Activated CD4-positive, alpha-beta T cell treated with anti-CD3 and anti-CD28 coated beads, Interleukin-2, amount 10 ng/mL, durations not matched to agents 7 days and 5 days (primary cell): ENCODE results near the gene TUBA3D. TPM values are rescaled to one million over a fixed set of nuclear protein-coding genes. Genes with fewer than 3 reads are reported as not detected.
"Not testable (repeated sequence)": the region's sequence is repeated elsewhere in the genome, so short reads cannot be mapped to it uniquely, and the experiment has no call there.

Experiments used
- CTCF ChIA-PET: fragments of 350-600 bp; sonication (Branson Sonifier 250); formaldehyde crosslinking; loops from one replicate; lab custom pipeline; 2021; ENCODE audit warnings: antibody characterized with exemption; lab: Charles Lee
- POLR2A ChIA-PET: fragments of 350-600 bp; sonication (Branson Sonifier 250); formaldehyde crosslinking; loops from one replicate; lab custom pipeline; 2021; ENCODE audit warnings: antibody characterized with exemption; lab: Charles Lee
- DNase-seq: peaks from one replicate; pipeline ENCODE4 v3.0.0-alpha.2; 2020
- H3K27ac Mint-ChIP-seq: one replicate; pipeline ENCODE4 v1.8.0; 2021; ENCODE audit warnings: mild to moderate bottlenecking, moderate library complexity, mixed read lengths
- H3K27me3 Mint-ChIP-seq: one replicate; pipeline ENCODE4 v1.8.0; 2021; ENCODE audit warnings: mixed read lengths
- H3K36me3 Mint-ChIP-seq: one replicate; pipeline ENCODE4 v1.8.0; 2021; ENCODE audit warnings: low read depth, mixed read lengths
- H3K4me1 Mint-ChIP-seq: one replicate; pipeline ENCODE4 v1.8.0; 2021; ENCODE audit warnings: mixed read lengths
- H3K4me3 Mint-ChIP-seq: one replicate; pipeline ENCODE4 v1.8.0; 2021; ENCODE audit warnings: mild to moderate bottlenecking, moderate library complexity, mixed read lengths
- H3K9me3 Mint-ChIP-seq: one replicate; pipeline ENCODE4 v1.8.0; 2021; ENCODE audit warnings: mixed read lengths
- total RNA-seq, 2 experiments: library from RNA; stranded (reverse); gene quantifications; one replicate each; pipeline ENCODE4 v1.2.3, GENCODE V29; 2021

TUBA3D gene
- total RNA-seq, 2 experiments from 2014 or later, result not detected

GRCh38 chr2:131511291-131511968, 35.5 kb downstream of the TUBA3D start:
- H3K9me3 Mint-ChIP-seq, DNase-seq, POLR2A ChIA-PET, H3K27ac Mint-ChIP-seq, CTCF ChIA-PET, H3K4me3 Mint-ChIP-seq, H3K27me3 Mint-ChIP-seq: not testable (repeated sequence)
- Mint-ChIP-seq H3K4me1 (peaks cover 15% of the 10 kb centered on the region), H3K36me3 (peaks cover 19% of the 10 kb centered on the region)

- DNase-seq, POLR2A ChIA-PET, CTCF ChIA-PET, H3K4me3 Mint-ChIP-seq, H3K27me3 Mint-ChIP-seq, H3K9me3 Mint-ChIP-seq: not testable (repeated sequence)
- H3K27ac Mint-ChIP-seq, result peak overlapping the region; percentile 28
- H3K4me1 Mint-ChIP-seq, result peaks cover 15% of the 10 kb centered on the region
- peaks cover 16% of the 10 kb centered on the region for H3K36me3 Mint-ChIP-seq
Observed at GRCh38 chr2:131511969-131512870, 36.3 kb downstream of the TUBA3D start.

- Mint-ChIP-seq H3K27ac (peak overlapping the region; percentile 50), H3K4me1 (peaks cover 15% of the 10 kb centered on the region), H3K36me3 (peaks cover 14% of the 10 kb centered on the region)
- DNase-seq, CTCF ChIA-PET, H3K27me3 Mint-ChIP-seq, H3K9me3 Mint-ChIP-seq, POLR2A ChIA-PET, H3K4me3 Mint-ChIP-seq: not testable (repeated sequence)
Observed at GRCh38 chr2:131514408-131515166, 38.7 kb downstream of the TUBA3D start.

- Mint-ChIP-seq H3K4me1 (peaks cover 15% of the 10 kb centered on the region), H3K36me3 (peaks cover 16% of the 10 kb centered on the region)
- H3K4me3 Mint-ChIP-seq, H3K27me3 Mint-ChIP-seq, POLR2A ChIA-PET, CTCF ChIA-PET, DNase-seq, H3K27ac Mint-ChIP-seq, H3K9me3 Mint-ChIP-seq: not testable (repeated sequence)
Observed at GRCh38 chr2:131515235-131515634, 39.3 kb downstream of the TUBA3D start.

- Mint-ChIP-seq H3K36me3 (peaks cover 16% of the 10 kb centered on the region), H3K4me3 (no peak overlapping the region), H3K9me3 (no peaks in the 10 kb centered on the region), H3K27ac (no peak overlapping the region), H3K4me1 (peaks cover 15% of the 10 kb centered on the region), H3K27me3 (no peaks in the 10 kb centered on the region)
- CTCF ChIA-PET, result interaction anchor here (0.6 kb wide), 1 partner anchor 45 kb away, joined by 3 read pairs; no protein-coding TSS in a partner anchor
- POLR2A ChIA-PET, result no interaction called here
- no peak for DNase-seq
Observed at GRCh38 chr2:131516011-131516410, 40.1 kb downstream of the TUBA3D start.

GRCh38 chr2:131516621-131517020, 40.7 kb downstream of the TUBA3D start:
- Mint-ChIP-seq H3K36me3 (peaks cover 14% of the 10 kb centered on the region), H3K4me1 (peaks cover 15% of the 10 kb centered on the region)
- H3K9me3 Mint-ChIP-seq, H3K4me3 Mint-ChIP-seq, POLR2A ChIA-PET, H3K27me3 Mint-ChIP-seq, H3K27ac Mint-ChIP-seq, DNase-seq: not testable (repeated sequence)
- CTCF ChIA-PET, result interaction anchor here (0.6 kb wide), 1 partner anchor 44 kb away, joined by 3 read pairs; no protein-coding TSS in a partner anchor

- Mint-ChIP-seq H3K27ac (no peak overlapping the region), H3K4me3 (no peak overlapping the region), H3K9me3 (no peaks in the 10 kb centered on the region), H3K27me3 (no peaks in the 10 kb centered on the region), H3K4me1 (peaks cover 14% of the 10 kb centered on the region), H3K36me3 (peaks cover 13% of the 10 kb centered on the region)
- ChIA-PET POLR2A (no interaction called here), CTCF (no interaction called here)
- DNase-seq, result no peak
Observed at GRCh38 chr2:131517106-131517831, 41.4 kb downstream of the TUBA3D start.

- POLR2A ChIA-PET, H3K4me3 Mint-ChIP-seq, H3K27me3 Mint-ChIP-seq, CTCF ChIA-PET, DNase-seq, H3K27ac Mint-ChIP-seq, H3K9me3 Mint-ChIP-seq, H3K36me3 Mint-ChIP-seq: not testable (repeated sequence)
- H3K4me1 Mint-ChIP-seq, result peaks cover 11% of the 10 kb centered on the region
Observed at GRCh38 chr2:131517856-131518255, 41.9 kb downstream of the TUBA3D start.

- POLR2A ChIA-PET, result not testable (repeated sequence)
- peaks cover 11% of the 10 kb centered on the region for H3K4me1 Mint-ChIP-seq
Observed at GRCh38 chr2:131518531-131518930, 42.6 kb downstream of the TUBA3D start.

GRCh38 chr2:131519466-131519865, 43.5 kb downstream of the TUBA3D start:
- ChIA-PET CTCF (no interaction called here), POLR2A (no interaction called here)
- Mint-ChIP-seq H3K27me3 (no peaks in the 10 kb centered on the region), H3K4me3 (no peak overlapping the region), H3K4me1 (peaks cover 3% of the 10 kb centered on the region), H3K9me3 (no peaks in the 10 kb centered on the region), H3K36me3 (peaks cover 7% of the 10 kb centered on the region), H3K27ac (no peak overlapping the region)
- no peak for DNase-seq

More at GRCh38 chr2:131518531-131518930, 42.6 kb downstream of the TUBA3D start:
- DNase-seq, H3K27ac Mint-ChIP-seq, H3K9me3 Mint-ChIP-seq, H3K27me3 Mint-ChIP-seq, CTCF ChIA-PET, H3K4me3 Mint-ChIP-seq, H3K36me3 Mint-ChIP-seq: not testable (repeated sequence)

GRCh38 chr2:131519871-131520470, 44.1 kb downstream of the TUBA3D start:
- H3K27me3 Mint-ChIP-seq, POLR2A ChIA-PET, H3K4me1 Mint-ChIP-seq, H3K36me3 Mint-ChIP-seq, H3K4me3 Mint-ChIP-seq, DNase-seq, H3K27ac Mint-ChIP-seq, H3K9me3 Mint-ChIP-seq, CTCF ChIA-PET: not testable (repeated sequence)

GRCh38 chr2:131520526-131520925, 44.6 kb downstream of the TUBA3D start:
- POLR2A ChIA-PET, result no interaction called here
- Mint-ChIP-seq H3K9me3 (no peaks in the 10 kb centered on the region), H3K4me3 (no peak overlapping the region), H3K36me3 (peaks cover 7% of the 10 kb centered on the region), H3K27ac (no peak overlapping the region), H3K27me3 (no peaks in the 10 kb centered on the region), H3K4me1 (no peaks in the 10 kb centered on the region)
- no peak for DNase-seq
- CTCF ChIA-PET, result no interaction called here
